H1 (cell line): ENCODE results near the gene CPT2. TPM values are rescaled to one million over a fixed set of nuclear protein-coding genes. Genes with fewer than 3 reads are reported as not detected.

Source experiments
- CTCF ChIA-PET: fragments of 300-600 bp; sonication (Branson Sonifier 250); formaldehyde crosslinking; loops from one replicate; lab custom pipeline; 2021; ENCODE audit not compliant: partially characterized antibody; lab: Charles Lee
- POLR2A ChIA-PET: fragments of 300-600 bp; sonication (Branson Sonifier 250); formaldehyde crosslinking; loops from one replicate; lab custom pipeline; 2021; ENCODE audit warnings: inconsistent platforms; ENCODE audit not compliant: partially characterized antibody; lab: Charles Lee
- DNase-seq, 2 experiments: peaks; one replicate each; pipeline versions ENCODE4 v3.0.0 to v3.0.0-alpha.2; 2010 to 2022; ENCODE audit warnings: low spot score in 2 of 2, low read depth in 1 of 2, mixed read lengths in 1 of 2
- FAIRE-seq: peaks from 2 replicates; lab custom pipeline; 2011; peaks lifted over from hg19 to GRCh38; lab: Jason Lieb, UNC
- H2AFZ ChIP-seq: 2 replicates; pipeline ENCODE4 v1.8.1; 2012; ENCODE audit warnings: low read length, inconsistent platforms
- H2AK5ac ChIP-seq: 2 replicates; pipeline ENCODE4 v1.6.1; 2013; ENCODE audit warnings: low read depth, low read length
- H2BK120ac ChIP-seq: replicated peaks from 2 replicates; pipeline ENCODE3; 2013; ENCODE audit warnings: low read depth, low read length, inconsistent platforms
- H2BK12ac ChIP-seq: 2 replicates; pipeline ENCODE4 v1.6.1; 2013; ENCODE audit warnings: low read depth, low read length
- H2BK15ac ChIP-seq: 2 replicates; pipeline ENCODE4 v1.6.1; 2013; ENCODE audit warnings: low read length
- H2BK20ac ChIP-seq: 2 replicates; pipeline ENCODE4 v1.6.1; 2013; ENCODE audit warnings: low read length
- H2BK5ac ChIP-seq: 2 replicates; pipeline ENCODE4 v1.6.1; 2013; ENCODE audit warnings: low read depth, low read length
- H3K14ac ChIP-seq: 2 replicates; pipeline ENCODE4 v1.6.1; 2013; ENCODE audit warnings: inconsistent platforms; ENCODE audit not compliant: insufficient read length
- H3K18ac ChIP-seq: 2 replicates; pipeline ENCODE4 v1.6.1; 2013; ENCODE audit warnings: low read length; ENCODE audit errors: extremely low read depth
- H3K23ac ChIP-seq: 2 replicates; pipeline ENCODE4 v1.6.1; 2013; ENCODE audit warnings: inconsistent platforms; ENCODE audit not compliant: insufficient read length
- H3K23me2 ChIP-seq: 2 replicates; pipeline ENCODE4 v1.6.1; 2013; ENCODE audit warnings: low read depth, low read length
- H3K27ac ChIP-seq: 2 replicates; pipeline ENCODE4 v1.6.1; 2011; ENCODE audit warnings: low read depth, low read length, inconsistent platforms
- H3K27me3 ChIP-seq, 4 experiments: replicated peaks in 1 of 4; 1 replicate in 1 of 4; 2 replicates in 3 of 4; pipeline versions ENCODE4 v1.6.1 to v1.8.1; 2011 to 2013; ENCODE audit warnings: low read length in 3 of 4, mild to moderate bottlenecking in 3 of 4, inconsistent platforms in 2 of 4, mixed read lengths in 2 of 4, moderate library complexity in 1 of 4; ENCODE audit not compliant: control insufficient read depth in 3 of 4, insufficient read depth in 3 of 4; ENCODE audit errors: extremely low read depth in 1 of 4
- H3K36me3 ChIP-seq, 4 experiments: 2 replicates each; pipeline versions ENCODE4 v1.6.1 to v1.8.1; 2011 to 2013; ENCODE audit warnings: mild to moderate bottlenecking in 4 of 4, low read length in 3 of 4, moderate library complexity in 2 of 4, control low read depth in 1 of 4, inconsistent platforms in 1 of 4; ENCODE audit not compliant: insufficient read depth in 4 of 4, control insufficient read depth in 2 of 4
- H3K4ac ChIP-seq: replicated peaks from 2 replicates; pipeline ENCODE3; 2013; ENCODE audit warnings: low read length, low read depth, mixed read lengths, inconsistent platforms; ENCODE audit not compliant: insufficient read length
- H3K4me1 ChIP-seq, 4 experiments: replicated peaks in 1 of 4; 1 replicate in 1 of 4; 2 replicates in 3 of 4; pipeline versions ENCODE4 v1.6.1 to v1.8.1; 2011 to 2013; ENCODE audit warnings: low read length in 3 of 4, inconsistent platforms in 2 of 4, mixed read lengths in 1 of 4; ENCODE audit not compliant: insufficient read depth in 4 of 4, control insufficient read depth in 3 of 4
- H3K4me2 ChIP-seq, 2 experiments: 2 replicates each; pipeline versions ENCODE4 v1.6.1 to v1.8.1; 2011 to 2013; ENCODE audit warnings: low read depth in 2 of 2, low read length in 2 of 2, control low read depth in 1 of 2, inconsistent platforms in 1 of 2, mild to moderate bottlenecking in 1 of 2; ENCODE audit not compliant: insufficient read depth in 1 of 2
- H3K4me3 ChIP-seq, 4 experiments: fragments of 200-600, 300-600 bp in 1 of 4; sonication (generic), shearing (Covaris generic), sonication (Bioruptor Twin) in 1 of 4; 2 replicates each; pipeline versions ENCODE4 v1.5.1 to v1.8.1; 2011 to 2016; ENCODE audit warnings: low read length in 4 of 4, low read depth in 3 of 4, control low read depth in 2 of 4, inconsistent platforms in 2 of 4, mild to moderate bottlenecking in 2 of 4, mixed read lengths in 1 of 4, moderate library complexity in 1 of 4; ENCODE audit not compliant: insufficient read depth in 2 of 4; ENCODE audit errors: extremely low read depth in 1 of 4
- H3K56ac ChIP-seq: replicated peaks from 2 replicates; pipeline ENCODE3; 2013; ENCODE audit warnings: low read depth, mild to moderate bottlenecking, mixed read lengths, low read length, inconsistent platforms; ENCODE audit not compliant: insufficient read length
- H3K79me1 ChIP-seq: 2 replicates; pipeline ENCODE4 v1.6.1; 2013; ENCODE audit warnings: low read depth, low read length, control low read depth
- H3K79me2 ChIP-seq, 2 experiments: 2 replicates each; pipeline versions ENCODE4 v1.6.1 to v1.8.1; 2012 to 2013; ENCODE audit warnings: low read length in 2 of 2, mild to moderate bottlenecking in 2 of 2, inconsistent platforms in 1 of 2; ENCODE audit not compliant: insufficient read depth in 2 of 2, control insufficient read depth in 1 of 2
- H3K9ac ChIP-seq, 4 experiments: replicated peaks in 1 of 4; 1 replicate in 1 of 4; 2 replicates in 3 of 4; pipeline versions ENCODE4 v1.6.1 to v1.8.1; 2011 to 2013; ENCODE audit warnings: low read depth in 3 of 4, low read length in 3 of 4, control low read depth in 2 of 4, mild to moderate bottlenecking in 2 of 4, moderate library complexity in 2 of 4, inconsistent platforms in 1 of 4; ENCODE audit errors: extremely low read depth in 1 of 4
- H3K9me3 ChIP-seq, 2 experiments: 2 replicates each; pipeline versions ENCODE4 v1.6.1 to v1.8.1; 2012 to 2013; ENCODE audit warnings: mild to moderate bottlenecking in 2 of 2, moderate library complexity in 2 of 2, control low read depth in 1 of 2, inconsistent platforms in 1 of 2, low read depth in 1 of 2, low read length in 1 of 2, mixed read lengths in 1 of 2; ENCODE audit not compliant: insufficient read depth in 2 of 2
- H4K20me1 ChIP-seq, 2 experiments: replicated peaks in 1 of 2; 2 replicates each; pipeline versions ENCODE3 to v1.8.1; 2011 to 2013; ENCODE audit warnings: inconsistent platforms in 2 of 2, low read length in 2 of 2, mild to moderate bottlenecking in 1 of 2; ENCODE audit not compliant: insufficient read depth in 2 of 2, control insufficient read depth in 1 of 2
- H4K5ac ChIP-seq: 2 replicates; pipeline ENCODE4 v1.6.1; 2013; ENCODE audit warnings: low read length, low read depth, mixed read lengths, inconsistent platforms; ENCODE audit not compliant: insufficient read length
- H4K8ac ChIP-seq: 2 replicates; pipeline ENCODE4 v1.8.0; 2013; ENCODE audit warnings: mild to moderate bottlenecking, moderate library complexity, low read length, inconsistent platforms; ENCODE audit not compliant: insufficient read depth; ENCODE audit errors: extremely low read depth
- H4K91ac ChIP-seq: replicated peaks from 2 replicates; pipeline ENCODE3; 2013; ENCODE audit warnings: low read length, mixed read lengths, inconsistent platforms; ENCODE audit not compliant: insufficient read length
- JUN ChIP-seq: IDR thresholded peaks from 2 replicates; pipeline ENCODE4 v1.6.1; 2011; ENCODE audit warnings: low read depth, mild to moderate bottlenecking, improper control_type of control experiment, low read length
- KDM4A ChIP-seq: IDR thresholded peaks from one replicate; pipeline ENCODE4 v1.7.1; 2012; ENCODE audit warnings: low read depth, mild to moderate bottlenecking, moderate library complexity, low read length, inconsistent platforms; ENCODE audit not compliant: severe bottlenecking
- RBBP5 ChIP-seq: IDR thresholded peaks from 2 replicates; pipeline ENCODE4 v1.7.1; 2012; ENCODE audit warnings: low read depth, mild to moderate bottlenecking, inconsistent platforms, low read length, moderate library complexity, borderline replicate concordance
- SIX5 ChIP-seq: IDR thresholded peaks from 2 replicates; pipeline ENCODE4 v1.6.1; 2011; ENCODE audit warnings: mild to moderate bottlenecking, low read depth, low read length
- TAF1 ChIP-seq: IDR thresholded peaks from 2 replicates; pipeline ENCODE4 v1.6.1; 2011; ENCODE audit warnings: mild to moderate bottlenecking, low read depth, low read length
- TAF7 ChIP-seq: optimal IDR thresholded peaks from 2 replicates; pipeline ENCODE3; 2011; ENCODE audit warnings: low read depth, mild to moderate bottlenecking, inconsistent platforms, low read length, moderate library complexity, borderline replicate concordance
- YY1 ChIP-seq: IDR thresholded peaks from 2 replicates; pipeline ENCODE4 v1.6.1; 2011; ENCODE audit warnings: low read depth, mild to moderate bottlenecking, low read length
- ZNF274 ChIP-seq: IDR thresholded peaks from 2 replicates; pipeline ENCODE4 v1.7.0; 2012; ENCODE audit warnings: low read length, borderline replicate concordance; ENCODE audit errors: extremely low read depth
- whole genome bisulfite sequencing, 2 experiments: shearing (Covaris generic) in 1 of 2; methylation state at CpG; one replicate each; pipeline versions ENCODE4 v1.1.6 to v1.1.7; 2013 to 2015; ENCODE audit warnings: low lambda C conversion rate in 2 of 2, mixed read lengths in 2 of 2, inconsistent platforms in 1 of 2, low coverage in 1 of 2, missing lambda C conversion rate in 1 of 2; ENCODE audit not compliant: insufficient replicate concordance in 2 of 2, insufficient coverage in 1 of 2, insufficient read length in 1 of 2; ENCODE audit errors: extremely low coverage in 1 of 2, missing lambda C conversion rate in 1 of 2; 5-methylcytosine and 5-hydroxymethylcytosine counted together
- long read RNA-seq, 2 experiments: library from RNA in 1 of 2; library from capped mRNA in 1 of 2; stranded (forward); transcript quantifications; one replicate each; pipeline ENCODE4 v2.0.0, GENCODE V29; 2021; ENCODE audit warnings: inconsistent platforms in 1 of 2
- polyA minus RNA-seq, 3 experiments: library from RNA; depleted of rRNA, polyadenylated mRNA; stranded (reverse); fragments of >200 nt; gene quantifications; 1 replicate in 2 of 3; 2 replicates in 1 of 3; pipeline ENCODE4 v1.2.3, GENCODE V29; 2011
- polyA plus RNA-seq, 7 experiments: library from polyadenylated mRNA; depleted of rRNA in 3 of 7; stranded (reverse) in 5 of 7; unstranded in 2 of 7; fragments of >200 nt in 5 of 7; fragments of 200-250 nt in 2 of 7; gene quantifications; 1 replicate in 5 of 7; 2 replicates in 1 of 7; 4 replicates in 1 of 7; pipeline versions ENCODE4 v1.2.1 to v1.2.3, GENCODE V29; 2011 to 2013; ENCODE audit warnings: missing spikeins in 2 of 7, mixed read lengths in 2 of 7
- total RNA-seq: library from RNA; stranded (reverse); fragmentation: NEBNext Ultra II Directional; extraction: Animal tissue kit (Norgen Biotek cat#: 25700); gene quantifications from 2 replicates; pipeline ENCODE4 v1.2.1, GENCODE V29; 2021

Gene CPT2
- total RNA-seq (21.6 and 23.9 TPM in 2 replicates), polyA plus RNA-seq (2011; rRNA removed) (25.5 and 29.9 TPM in 2 replicates), polyA minus RNA-seq (2011; rRNA and poly(A)+ RNA removed) (30.4 and 32.2 TPM in 2 replicates)
- polyA plus RNA-seq (2011; cell fraction: cytosol; rRNA removed), result 25.8 TPM
- 21.9 TPM for polyA plus RNA-seq (2011; cell fraction: nucleus; rRNA removed)
- 17.9 to 23.3 TPM (median 21.0 TPM) in 4 replicates for polyA plus RNA-seq (2012, experiment 1 of 2)
- 24.4 TPM for polyA plus RNA-seq (2012, experiment 2 of 2)
- 25.0 TPM for polyA plus RNA-seq (2013, experiment 1 of 2)
- 21.4 TPM for polyA plus RNA-seq (2013, experiment 2 of 2)
- polyA minus RNA-seq (2011; cell fraction: cytosol; rRNA and poly(A)+ RNA removed), result 14.7 TPM
- 16.6 TPM for polyA minus RNA-seq (2011; cell fraction: nucleus; rRNA and poly(A)+ RNA removed)
- long read RNA-seq, experiment 1, transcript CPT2-201 (5 exons, 3,094 nt), result major isoform, 8 of 26 reads
- long read RNA-seq, experiment 1, partial matches to known transcripts, result 11 of 26 reads
- long read RNA-seq, experiment 1, other reads (novel, unspliced or antisense), result 6 of 26 reads
- long read RNA-seq, experiment 2, result 0 reads

DNA sequence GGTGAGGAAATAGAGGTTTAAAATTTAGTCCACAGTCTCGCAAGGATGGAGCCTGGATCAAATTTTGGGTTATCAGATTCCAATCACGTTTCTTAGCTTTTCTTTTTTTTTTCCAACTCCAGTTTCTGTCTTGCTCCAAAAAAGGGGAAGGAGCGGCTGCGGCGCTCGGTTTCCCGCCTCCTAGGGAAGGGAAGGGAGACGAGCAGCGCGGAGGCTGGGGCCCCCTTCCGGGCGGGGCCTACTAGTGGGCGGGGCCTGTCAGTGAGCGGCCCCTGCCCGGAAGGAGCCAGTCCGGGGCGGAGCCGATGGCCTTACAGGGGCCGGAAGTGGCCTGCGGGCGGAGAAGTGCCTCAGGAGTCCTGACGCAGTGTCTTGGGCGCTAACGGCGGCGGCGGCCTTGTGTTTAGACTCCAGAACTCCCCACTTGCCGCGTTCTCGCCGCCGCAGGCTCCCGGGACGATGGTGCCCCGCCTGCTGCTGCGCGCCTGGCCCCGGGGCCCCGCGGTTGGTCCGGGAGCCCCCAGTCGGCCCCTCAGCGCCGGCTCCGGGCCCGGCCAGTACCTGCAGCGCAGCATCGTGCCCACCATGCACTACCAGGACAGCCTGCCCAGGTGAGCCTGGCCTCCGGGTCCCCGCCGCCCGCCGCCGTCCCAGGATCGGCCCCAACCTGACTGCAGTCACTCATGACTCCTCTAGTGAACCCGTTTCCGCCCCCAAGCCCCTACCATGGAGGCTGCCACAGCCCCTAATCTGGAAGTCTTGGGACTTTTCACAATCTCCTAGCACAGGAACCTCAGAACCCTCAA, at the start of gene CPT2:
Gene CPT2, plus strand, starts transcription at position 340 of the 806 bp plus-strand sequence. Its CDS starts 120 bp downstream, at position 460.
- 0 out of 2 replicates have a peak within 1 kb of the TSS, but pooled peaks have one; percentile 63 for H2BK15ac ChIP-seq
- H3K79me2 ChIP-seq, result peaks cover 0 to 8% of the 10 kb centered on the region in 2 experiments; a peak in 1 of 4 replicates
- no peaks in the 10 kb centered on the region; the same call in none of the 2 replicates for H3K79me1 ChIP-seq
- H3K18ac ChIP-seq, result 0 out of 2 replicates have a peak within 1 kb of the TSS, but pooled peaks have one; percentile 39
- peak within 1 kb of the TSS; percentile 70; the same call in 1 of the 2 replicates for H2AFZ ChIP-seq
- H2AK5ac ChIP-seq, result no peak within 1 kb of the TSS
- ChIA-PET CTCF (interaction anchor here (5.7 kb wide), 1 partner anchor 11 kb away, joined by 42 read pairs; no protein-coding TSS in a partner anchor), POLR2A (interaction anchor here (0.7 to 1.8 kb wide), 7 partner anchors 12 to 193 kb away, joined by 3 to 5 read pairs (median 3); partner anchors contain the start of gene CZIB)
- peaks cover 0 to 4% (median 1%) of the 10 kb centered on the region in 4 experiments; a peak in 4 of 7 replicates for H3K27me3 ChIP-seq
- H3K27ac ChIP-seq, result peak within 1 kb of the TSS; percentile 61; the same call in 1 of the 2 replicates
- no peak within 1 kb of the TSS for H3K14ac ChIP-seq
- no peak within 1 kb of the TSS for H3K4ac ChIP-seq
- peak within 1 kb of the TSS; percentile 70 to 98 (median 80) for H3K9ac ChIP-seq
- no peaks in the 10 kb centered on the region for H3K9me3 ChIP-seq
- 2% methylated on average over 50 of the region's 57 CpGs; no CpG with 5 or more reads in 1 of the 2 experiments for WGBS, 2 experiments
- H4K8ac ChIP-seq, result peak within 1 kb of the TSS; percentile 94
- H4K5ac ChIP-seq, result peak within 1 kb of the TSS; percentile 6
- no peak within 1 kb of the TSS for H3K56ac ChIP-seq
- no peaks in the 10 kb centered on the region for H4K20me1 ChIP-seq
- H3K4me3 ChIP-seq, result peak within 1 kb of the TSS; percentile 73 to 93 (median 88)
- peak within 1 kb of the TSS; percentile 84; the same call in 1 of the 2 replicates for H2BK12ac ChIP-seq
- H2BK5ac ChIP-seq, result peak within 1 kb of the TSS; percentile 77; the same call in 1 of the 2 replicates
- peak; percentile 84 to 90 for DNase-seq
- no peak within 1 kb of the TSS for H4K91ac ChIP-seq
- no peak within 1 kb of the TSS for H3K23ac ChIP-seq
- H3K4me1 ChIP-seq, result peaks cover 2 to 6% (median 4%) of the 10 kb centered on the region in 4 experiments; a peak in 4 of 7 replicates
- no peak for FAIRE-seq
- H3K4me2 ChIP-seq, result peak within 1 kb of the TSS; percentile 75 to 93
- peaks cover 0 to 7% (median 2%) of the 10 kb centered on the region in 4 experiments; a peak in 3 of 8 replicates for H3K36me3 ChIP-seq
- H3K23me2 ChIP-seq, result peaks cover 5% of the 10 kb centered on the region
- H2BK120ac ChIP-seq, result no peak within 1 kb of the TSS
- peak within 1 kb of the TSS; percentile 52; the same call in 1 of the 2 replicates for H2BK20ac ChIP-seq
- TF ChIP-seq KDM4A (peak; percentile 65), JUN (no peak), TAF1 (peak; percentile 86), SIX5 (no peak), TAF7 (peak; percentile 50), ZNF274 (no peak), YY1 (peak; percentile 48; the same call in 1 of the 2 replicates), RBBP5 (peak; percentile 83; the same call in 1 of the 2 replicates)
